B cell (primary cell): ENCODE data around the gene FRMD6.
"Not testable (repeated sequence)": the region's sequence is repeated elsewhere in the genome, so short reads cannot be mapped to it uniquely, and the experiment has no call there.

Experiments
- CTCF ChIP-seq: fragments of 200-600 bp; IDR thresholded peaks from one replicate; pipeline ENCODE4 v1.8.0; 2022; ENCODE audit warnings: antibody characterized with exemption, mild to moderate bottlenecking
- EZH2 ChIP-seq: IDR thresholded peaks from 2 replicates; pipeline ENCODE4 v1.6.1; 2012; ENCODE audit warnings: borderline replicate concordance, low read depth, mild to moderate bottlenecking, moderate library complexity, low read length; ENCODE audit not compliant: insufficient read depth, poor library complexity, severe bottlenecking

GRCh38 chr14:51757756-51758155 is 106.0 kb downstream of the FRMD6 start:
- not testable (repeated sequence) for TF ChIP-seq EZH2, CTCF
